ENCODE measurements around the gene CCDC107. TPM values are rescaled to one million over a fixed set of nuclear protein-coding genes. Genes with fewer than 3 reads are reported as not detected.

Gene CCDC107
- total RNA-seq, 3 donors from 2014 or later (not counting 1 experiment from before 2014, with no cell fraction given): 30.9 to 37.9 (median 36.8) TPM

- H3K36me3 ChIP-seq (ENCODE audit: control insufficient read depth, insufficient read depth, low read length): peaks cover 13% of the 10 kb centered on the region
- peaks cover 89% of the 10 kb centered on the region for H3K4me1 ChIP-seq (ENCODE audit: control insufficient read depth, insufficient read depth, low read length)
- H3K9me3 ChIP-seq (ENCODE audit: control insufficient read depth, insufficient read depth, low read length): no peaks in the 10 kb centered on the region
- ATAC-seq: no peak
- no peak for DNase-seq
- TF ChIP-seq, protein P1, sequence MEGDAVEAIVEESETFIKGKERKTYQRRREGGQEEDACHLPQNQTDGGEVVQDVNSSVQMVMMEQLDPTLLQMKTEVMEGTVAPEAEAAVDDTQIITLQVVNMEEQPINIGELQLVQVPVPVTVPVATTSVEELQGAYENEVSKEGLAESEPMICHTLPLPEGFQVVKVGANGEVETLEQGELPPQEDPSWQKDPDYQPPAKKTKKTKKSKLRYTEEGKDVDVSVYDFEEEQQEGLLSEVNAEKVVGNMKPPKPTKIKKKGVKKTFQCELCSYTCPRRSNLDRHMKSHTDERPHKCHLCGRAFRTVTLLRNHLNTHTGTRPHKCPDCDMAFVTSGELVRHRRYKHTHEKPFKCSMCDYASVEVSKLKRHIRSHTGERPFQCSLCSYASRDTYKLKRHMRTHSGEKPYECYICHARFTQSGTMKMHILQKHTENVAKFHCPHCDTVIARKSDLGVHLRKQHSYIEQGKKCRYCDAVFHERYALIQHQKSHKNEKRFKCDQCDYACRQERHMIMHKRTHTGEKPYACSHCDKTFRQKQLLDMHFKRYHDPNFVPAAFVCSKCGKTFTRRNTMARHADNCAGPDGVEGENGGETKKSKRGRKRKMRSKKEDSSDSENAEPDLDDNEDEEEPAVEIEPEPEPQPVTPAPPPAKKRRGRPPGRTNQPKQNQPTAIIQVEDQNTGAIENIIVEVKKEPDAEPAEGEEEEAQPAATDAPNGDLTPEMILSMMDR (IDR thresholded peaks at IDR 0.05): no peak
- peak overlapping the region; percentile 82 for H3K27ac ChIP-seq (ENCODE audit: low read length)
- Mint-ChIP-seq H3K9me3 (no peaks in the 10 kb centered on the region), H3K4me3 (peak overlapping the region; percentile 37), H3K27ac (peak overlapping the region; percentile 94 to 95), H3K27me3 (ENCODE audit: low read depth in 2 of 2) (peaks cover 3 to 8% of the 10 kb centered on the region in 2 donors), H3K36me3 (peaks cover 6% of the 10 kb centered on the region), H3K4me1 (peaks cover 77 to 94% of the 10 kb centered on the region in 2 donors)
- intact Hi-C loops (cut with micrococcal nuclease): no loop called here
- 76% methylated on average over 9 of the region's 9 CpGs for WGBS (ENCODE audit: insufficient coverage)
- no peaks in the 10 kb centered on the region for H3K27me3 ChIP-seq (ENCODE audit: control insufficient read depth, insufficient read depth, low read length)
- no peak overlapping the region for H3K4me3 ChIP-seq (ENCODE audit: low read length)
Measured at GRCh38 chr9:35660966-35661415, 2.9 kb downstream of the CCDC107 start.

- Histone ChIP-seq H3K4me3 (ENCODE audit: low read length) (no peak overlapping the region), H3K27ac (ENCODE audit: low read length) (peak overlapping the region; percentile 82), H3K36me3 (ENCODE audit: control insufficient read depth, insufficient read depth, low read length) (peaks cover 13% of the 10 kb centered on the region), H3K4me1 (ENCODE audit: control insufficient read depth, insufficient read depth, low read length) (peaks cover 80% of the 10 kb centered on the region), H3K9me3 (ENCODE audit: control insufficient read depth, insufficient read depth, low read length) (no peaks in the 10 kb centered on the region), H3K27me3 (ENCODE audit: control insufficient read depth, insufficient read depth, low read length) (no peaks in the 10 kb centered on the region)
- Mint-ChIP-seq H3K4me1 (peaks cover 68 to 86% of the 10 kb centered on the region in 2 donors), H3K36me3 (peaks cover 6% of the 10 kb centered on the region), H3K27ac (peak overlapping the region; percentile 94 to 95), H3K27me3 (ENCODE audit: low read depth in 2 of 2) (peaks cover 3 to 8% of the 10 kb centered on the region in 2 donors), H3K4me3 (peak overlapping the region; percentile 83), H3K9me3 (no peaks in the 10 kb centered on the region)
- intact Hi-C loops (cut with micrococcal nuclease): no loop called here
- 38% methylated on average over 3 of the region's 3 CpGs for WGBS (ENCODE audit: insufficient coverage)
- ATAC-seq (peak in 1 of 3 donors; percentile 8), DNase-seq (peak in 1 of 2 donors; percentile 77)
- TF ChIP-seq, protein P1 (IDR thresholded peaks at IDR 0.05): no peak
Measured at GRCh38 chr9:35661756-35662350, 3.8 kb downstream of the CCDC107 start.

DNA sequence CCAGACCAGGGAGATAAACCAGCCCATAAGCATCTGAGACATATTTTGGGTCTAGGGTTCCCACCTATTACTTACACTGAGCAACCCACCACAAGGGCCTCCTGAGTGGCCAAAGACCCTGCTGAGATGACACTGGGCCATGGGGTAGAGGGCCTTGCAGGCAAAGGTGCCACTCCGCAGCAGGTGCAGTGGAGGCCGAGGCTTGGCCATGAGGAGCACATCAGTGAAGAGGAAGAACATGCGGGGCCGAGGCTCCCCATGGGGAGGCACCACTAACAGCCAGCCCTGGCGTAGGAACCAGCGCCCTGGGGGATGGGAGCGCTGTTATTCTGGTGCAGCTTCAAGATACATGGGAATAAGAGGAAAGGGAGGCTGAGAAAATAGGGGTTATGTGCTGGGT, 4.3 kb downstream of the CCDC107 start:
- peak overlapping the region; percentile 83 for H3K4me3 Mint-ChIP-seq
- H3K27me3 Mint-ChIP-seq (ENCODE audit: low read depth in 2 of 2): peaks cover 3 to 8% of the 10 kb centered on the region in 2 donors
- Histone ChIP-seq H3K27me3 (ENCODE audit: control insufficient read depth, insufficient read depth, low read length) (no peaks in the 10 kb centered on the region), H3K36me3 (ENCODE audit: control insufficient read depth, insufficient read depth, low read length) (peaks cover 13% of the 10 kb centered on the region), H3K27ac (ENCODE audit: low read length) (peak overlapping the region; percentile 82), H3K9me3 (ENCODE audit: control insufficient read depth, insufficient read depth, low read length) (no peaks in the 10 kb centered on the region), H3K4me3 (ENCODE audit: low read length) (no peak overlapping the region), H3K4me1 (ENCODE audit: control insufficient read depth, insufficient read depth, low read length) (peaks cover 74% of the 10 kb centered on the region)
- intact Hi-C loops (cut with micrococcal nuclease): no loop called here
- no peak for DNase-seq
- no peaks in the 10 kb centered on the region for H3K9me3 Mint-ChIP-seq
- WGBS (ENCODE audit: insufficient coverage): 84% methylated on average over 7 of the region's 7 CpGs
- TF ChIP-seq, protein P1 (IDR thresholded peaks at IDR 0.05): no peak
- H3K27ac Mint-ChIP-seq: peak overlapping the region; percentile 94 to 95
- peaks cover 6% of the 10 kb centered on the region for H3K36me3 Mint-ChIP-seq
- peaks cover 62 to 80% of the 10 kb centered on the region in 2 donors for H3K4me1 Mint-ChIP-seq
- no peak for ATAC-seq
